Aorta (tissue), 5 donors: ENCODE results near the gene SPATA13. TPM values are rescaled to one million over a fixed set of nuclear protein-coding genes. Genes with fewer than 3 reads are reported as not detected.

Experiments
- ATAC-seq: fragments of 200-7000 bp; cut with Tn5 transposase; one replicate; pipeline ENCODE4 v1.9.1; 2022; ENCODE audit warnings: moderate library complexity; ENCODE audit not compliant: low FRiP score
- DNase-seq, 2 donors: peaks; one replicate each; pipeline ENCODE4 v3.0.0-alpha.2; 2020
- H3K27ac ChIP-seq, 2 donors: one replicate each; pipeline ENCODE4 v1.5.1; 2013; ENCODE audit warnings: low read length in 2 of 2, mild to moderate bottlenecking in 2 of 2, moderate library complexity in 2 of 2, control low read depth in 1 of 2, inconsistent platforms in 1 of 2, low read depth in 1 of 2
- H3K27me3 ChIP-seq, 2 donors: one replicate each; pipeline ENCODE4 v1.6.1; 2013; ENCODE audit warnings: control low read depth in 1 of 2, low read length in 1 of 2, mild to moderate bottlenecking in 1 of 2, moderate library complexity in 1 of 2; ENCODE audit not compliant: insufficient read depth in 2 of 2, control insufficient read depth in 1 of 2
- H3K36me3 ChIP-seq, 2 donors: one replicate each; pipeline ENCODE4 v1.6.1; 2013; ENCODE audit warnings: control low read depth in 1 of 2, low read length in 1 of 2, mild to moderate bottlenecking in 1 of 2; ENCODE audit not compliant: insufficient read depth in 2 of 2, control insufficient read depth in 1 of 2
- H3K4me1 ChIP-seq, 2 donors: one replicate each; pipeline ENCODE4 v1.6.1; 2013; ENCODE audit warnings: low read length in 2 of 2, control low read depth in 1 of 2, mild to moderate bottlenecking in 1 of 2, moderate library complexity in 1 of 2; ENCODE audit not compliant: insufficient read depth in 2 of 2, control insufficient read depth in 1 of 2
- H3K4me3 ChIP-seq, 2 donors: one replicate each; pipeline ENCODE4 v1.5.1; 2013; ENCODE audit warnings: low read length in 2 of 2, control low read depth in 1 of 2, mild to moderate bottlenecking in 1 of 2
- H3K9me3 ChIP-seq: one replicate; pipeline ENCODE4 v1.6.1; 2013; ENCODE audit warnings: mild to moderate bottlenecking, low read length; ENCODE audit not compliant: control insufficient read depth
- WGBS, 2 donors: extraction: QIAGEN DNeasy Blood & Tissue Kit; methylation state at CpG; one replicate each; pipeline ENCODE4 v1.1.7; 2013; 5-methylcytosine and 5-hydroxymethylcytosine counted together
- intact Hi-C, 2 donors: fragments of 100-400 bp; cut with DNase I; formaldehyde crosslinking; loops; one replicate each; pipeline versions ENCODE4 v1.14.2 to v1.15.0; 2022
- polyA plus RNA-seq, 2 donors: library from polyadenylated mRNA; stranded (reverse); fragments of 200-250 nt; gene quantifications; one replicate each; pipeline ENCODE4 v1.2.3, GENCODE V29; 2013
- total RNA-seq, 2 donors: library from RNA; stranded (reverse); fragmentation: NEBNext Ultra II Directional; extraction: Animal tissue kit (Norgen Biotek cat#: 25700); gene quantifications; one replicate each; pipeline ENCODE4 v1.2.1, GENCODE V29; 2021
- donor health status: healthy with polysubstance abuse.
- donor health status: Bipolar disorder and iron deficiency.
- donor health status: DM: no; HTN: no; CAD: no.
- donor health status: DM: no; HTN: no; CAD: no.
- donor health status: DM: yes; HTN: yes; CAD: no.

The SPATA13 gene
- total and polyA plus RNA-seq, 4 donors: 6.1 to 18.2 (median 9.0) TPM

- Histone ChIP-seq H3K27ac (no peak overlapping the region), H3K36me3 (no peaks in the 10 kb centered on the region), H3K4me3 (no peak overlapping the region), H3K9me3 (no peaks in the 10 kb centered on the region), H3K27me3 (no peaks in the 10 kb centered on the region), H3K4me1 (no peaks in the 10 kb centered on the region)
- 98 to 99% methylated on average over 3 of the region's 3 CpGs for WGBS, 2 donors
- intact Hi-C loops: no loop called here
- DNase-seq (no peak), ATAC-seq (no peak)
Observed at GRCh38 chr13:24265453-24265852, 104.9 kb downstream of the SPATA13 start.

DNA sequence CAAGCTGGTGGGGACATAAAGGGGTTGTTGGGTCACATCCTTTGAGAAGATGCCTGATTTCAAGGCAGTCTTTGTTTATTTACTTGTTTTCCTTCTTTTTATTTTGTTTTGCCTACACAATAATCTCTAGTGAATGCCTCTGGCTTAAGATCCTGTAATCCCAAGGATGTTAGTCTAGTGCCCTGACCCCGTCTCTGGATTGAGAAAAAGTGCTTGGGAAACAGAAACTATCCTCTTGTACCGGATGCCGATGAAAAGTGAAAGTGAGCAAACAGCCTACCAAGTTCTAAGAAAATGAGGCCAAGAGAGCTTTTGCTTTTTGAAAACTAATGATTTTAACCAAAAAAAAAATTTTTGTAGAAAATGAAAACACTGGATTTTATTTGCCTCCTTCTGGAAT lies 106.8 kb downstream of the SPATA13 start:
- no peak for DNase-seq
- ATAC-seq: no peak
- 76 to 84% methylated on average over 3 of the region's 3 CpGs for WGBS, 2 donors
- Histone ChIP-seq H3K9me3 (no peaks in the 10 kb centered on the region), H3K4me3 (no peak overlapping the region), H3K27ac (no peak overlapping the region), H3K4me1 (no peaks in the 10 kb centered on the region), H3K36me3 (no peaks in the 10 kb centered on the region), H3K27me3 (no peaks in the 10 kb centered on the region)
- intact Hi-C loops: no loop called here

- no peaks in the 10 kb centered on the region for H3K9me3 ChIP-seq
- no peaks in the 10 kb centered on the region for H3K36me3 ChIP-seq
- no peak for ATAC-seq
- intact Hi-C loops: no loop called here
- no peak for DNase-seq
- 92 to 94% methylated on average over 2 of the region's 2 CpGs for WGBS, 2 donors
- H3K4me3 ChIP-seq: no peak overlapping the region
- no peak overlapping the region for H3K27ac ChIP-seq
- no peaks in the 10 kb centered on the region for H3K4me1 ChIP-seq
- no peaks in the 10 kb centered on the region for H3K27me3 ChIP-seq
Observed at GRCh38 chr13:24267801-24268200, 107.3 kb downstream of the SPATA13 start.

DNA sequence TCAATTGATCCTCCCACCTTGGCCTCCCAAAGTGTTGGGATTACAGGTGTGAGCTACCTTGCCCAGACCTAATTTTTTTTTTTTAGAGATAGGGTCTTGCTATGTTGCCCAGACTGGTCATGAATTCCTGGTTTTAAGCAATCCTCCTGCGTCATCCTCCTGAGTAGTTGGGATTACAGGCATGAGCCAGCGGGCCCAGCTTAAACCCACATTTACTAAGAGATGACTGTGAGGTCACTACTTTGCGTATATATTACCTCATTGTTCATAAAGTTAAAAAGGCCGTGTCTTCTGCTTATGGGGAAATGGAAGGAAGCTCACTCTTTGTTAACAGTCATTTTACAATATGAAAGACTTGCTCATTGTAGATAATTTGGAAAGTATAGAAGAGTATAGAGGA lies 109.3 kb downstream of the SPATA13 start:
- H3K9me3 ChIP-seq: no peaks in the 10 kb centered on the region

DNA sequence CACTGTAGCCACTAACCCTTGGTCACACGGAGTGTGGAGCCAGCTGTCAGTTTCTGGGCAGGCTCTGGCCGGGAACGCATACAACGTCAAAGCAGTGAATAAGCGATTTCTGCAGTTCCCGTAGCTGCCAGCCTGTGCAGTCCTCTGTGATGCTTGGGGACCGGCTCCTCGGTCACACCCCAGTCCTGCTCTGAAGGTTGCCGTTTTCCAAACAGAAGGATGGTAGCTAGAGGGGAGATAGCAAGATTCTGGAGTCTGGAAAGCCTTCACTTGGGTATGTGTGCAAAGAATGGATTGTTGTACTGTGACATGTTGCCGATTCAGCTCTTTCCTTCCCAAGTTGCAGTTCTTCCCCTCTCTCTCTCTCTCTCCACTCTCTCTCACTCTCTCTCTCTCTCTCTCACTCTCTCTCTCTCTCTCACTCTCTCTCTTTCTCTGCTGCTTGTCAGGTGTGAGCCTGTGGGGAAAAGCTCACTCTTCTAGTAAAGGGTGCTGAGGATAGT lies 110.2 kb downstream of the SPATA13 start:
- peak overlapping the region; percentile 46 to 83 for H3K4me3 ChIP-seq
- peak overlapping the region in 1 of 2 donors; percentile 90 for H3K27ac ChIP-seq
- WGBS, 2 donors: 1% methylated on average over 10 of the region's 10 CpGs
- ATAC-seq (peak; percentile 87), DNase-seq (peak; percentile 86 to 90)
- intact Hi-C loops: loop anchor here in 1 of 2 donors (5.0 kb wide), 2 partner anchors 238 to 893 kb away; no protein-coding TSS in a partner anchor
- H3K4me1 ChIP-seq: no peaks in the 10 kb centered on the region
- H3K36me3 ChIP-seq: no peaks in the 10 kb centered on the region
- H3K27me3 ChIP-seq: no peaks in the 10 kb centered on the region
- H3K9me3 ChIP-seq: no peaks in the 10 kb centered on the region

More for the DNA sequence above, 109.3 kb downstream of the SPATA13 start:
- Histone ChIP-seq H3K4me3 (no peak overlapping the region), H3K27ac (no peak overlapping the region), H3K4me1 (no peaks in the 10 kb centered on the region), H3K36me3 (no peaks in the 10 kb centered on the region), H3K27me3 (no peaks in the 10 kb centered on the region)
- intact Hi-C loops: loop anchor here in 1 of 2 donors (5.0 kb wide), 2 partner anchors 238 to 893 kb away; no protein-coding TSS in a partner anchor
- 93 to 94% methylated on average over 4 of the region's 4 CpGs for WGBS, 2 donors
- ATAC-seq (no peak), DNase-seq (no peak)

DNA sequence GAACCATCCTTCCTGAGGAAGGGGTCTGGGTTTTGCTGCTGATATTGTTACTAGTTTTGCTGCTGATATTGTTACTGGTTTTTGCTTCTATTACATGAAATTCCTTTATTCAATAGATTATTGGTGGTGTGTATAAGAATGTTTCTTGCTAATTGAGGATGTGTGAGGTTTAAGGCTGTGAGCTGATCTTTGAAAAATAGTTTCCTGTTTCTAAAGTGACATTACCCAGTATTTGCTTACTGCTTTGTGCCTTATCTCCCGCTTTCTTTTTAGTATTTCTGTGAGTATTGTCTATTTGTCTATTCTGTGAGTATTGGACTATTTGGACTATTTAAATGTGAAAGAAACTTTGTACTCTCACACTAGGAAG lies 110.7 kb downstream of the SPATA13 start:
- Histone ChIP-seq H3K4me3 (peak overlapping the region; percentile 46 to 83), H3K27ac (peak overlapping the region in 1 of 2 donors; percentile 61), H3K4me1 (no peaks in the 10 kb centered on the region), H3K9me3 (no peaks in the 10 kb centered on the region), H3K36me3 (no peaks in the 10 kb centered on the region), H3K27me3 (no peaks in the 10 kb centered on the region)
- intact Hi-C loops: loop anchor here in 1 of 2 donors (5.0 kb wide), 2 partner anchors 239 to 894 kb away; no protein-coding TSS in a partner anchor
- DNase-seq: no peak
- no peak for ATAC-seq
- WGBS, 2 donors: 41 to 50% methylated on average over 1 of the region's 1 CpG

GRCh38 chr13:24271601-24272451 lies 111.3 kb downstream of the SPATA13 start:
- peak; percentile 83 to 84 for DNase-seq
- intact Hi-C loops: loop anchor here in 1 of 2 donors (5.0 kb wide), 2 partner anchors 240 to 895 kb away; no protein-coding TSS in a partner anchor

DNA sequence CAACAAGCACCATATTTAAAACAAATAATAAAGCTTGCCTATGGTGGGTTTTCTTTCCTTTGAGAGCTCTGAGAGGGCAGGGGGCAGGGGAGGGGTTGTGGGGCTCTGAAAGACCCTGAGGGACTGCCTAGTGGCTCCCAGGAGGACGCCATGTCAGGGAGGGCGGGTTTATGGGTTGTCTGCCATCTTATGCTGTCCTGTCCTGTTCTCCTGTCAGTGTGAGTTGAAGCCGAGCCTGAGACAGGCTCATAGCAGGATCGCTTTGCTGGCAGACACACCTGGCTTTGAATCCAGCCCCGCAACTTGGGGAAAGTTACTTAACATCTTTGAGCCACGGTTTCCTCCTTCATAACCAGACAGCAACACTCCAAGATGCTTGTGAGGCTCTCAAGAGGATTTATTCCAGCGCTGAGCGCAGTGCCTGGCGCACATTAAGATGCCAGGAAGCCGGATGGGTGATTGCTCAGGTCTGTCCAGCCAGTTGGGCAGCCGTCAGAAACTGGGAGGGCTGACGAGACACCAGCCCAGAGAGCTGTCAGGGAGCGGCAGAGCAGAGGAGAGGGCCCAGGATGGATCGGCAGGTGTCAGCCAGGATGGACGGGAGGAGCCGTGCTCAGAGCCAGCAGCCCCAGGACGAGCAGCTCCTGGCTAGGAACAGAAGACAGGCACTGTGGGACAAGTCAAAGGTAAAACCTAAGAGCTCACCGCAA lies 112.1 kb downstream of the SPATA13 start:
- ATAC-seq (no peak), DNase-seq (no peak)
- Histone ChIP-seq H3K27ac (peak overlapping the region; percentile 61 to 63), H3K9me3 (no peaks in the 10 kb centered on the region), H3K4me1 (no peaks in the 10 kb centered on the region), H3K27me3 (no peaks in the 10 kb centered on the region), H3K4me3 (peak overlapping the region in 1 of 2 donors; percentile 9), H3K36me3 (no peaks in the 10 kb centered on the region)
- WGBS, 2 donors: 78 to 79% methylated on average over 18 of the region's 18 CpGs
- intact Hi-C loops: loop anchor here in 1 of 2 donors (5.0 kb wide), 2 partner anchors 240 to 895 kb away; no protein-coding TSS in a partner anchor

More at GRCh38 chr13:24271601-24272451, 111.3 kb downstream of the SPATA13 start:
- peak; percentile 77 for ATAC-seq
- H3K27me3 ChIP-seq: no peaks in the 10 kb centered on the region
- no peaks in the 10 kb centered on the region for H3K4me1 ChIP-seq
- WGBS, 2 donors: 8% methylated on average over 25 of the region's 25 CpGs
- no peaks in the 10 kb centered on the region for H3K36me3 ChIP-seq
- H3K9me3 ChIP-seq: no peaks in the 10 kb centered on the region
- H3K27ac ChIP-seq: peak overlapping the region; percentile 61 to 63
- peak overlapping the region; percentile 9 to 83 for H3K4me3 ChIP-seq
